CD4-positive, alpha-beta T cell treated with Interleukin-17A for 4 hours (primary cell): Measurements from ENCODE around the gene SMC3.
A peak's percentile ranks its signal among the peaks of the same experiment; 100 is the strongest.

Experiments
- DNase-seq: peaks from one replicate; pipeline ENCODE4 v3.0.0-alpha.2; 2020; ENCODE audit warnings: mixed read lengths

Gene SMC3

GRCh38 chr10:110546499-110547110, 20.9 kb upstream of the SMC3 start:
- no peak for DNase-seq

DNA sequence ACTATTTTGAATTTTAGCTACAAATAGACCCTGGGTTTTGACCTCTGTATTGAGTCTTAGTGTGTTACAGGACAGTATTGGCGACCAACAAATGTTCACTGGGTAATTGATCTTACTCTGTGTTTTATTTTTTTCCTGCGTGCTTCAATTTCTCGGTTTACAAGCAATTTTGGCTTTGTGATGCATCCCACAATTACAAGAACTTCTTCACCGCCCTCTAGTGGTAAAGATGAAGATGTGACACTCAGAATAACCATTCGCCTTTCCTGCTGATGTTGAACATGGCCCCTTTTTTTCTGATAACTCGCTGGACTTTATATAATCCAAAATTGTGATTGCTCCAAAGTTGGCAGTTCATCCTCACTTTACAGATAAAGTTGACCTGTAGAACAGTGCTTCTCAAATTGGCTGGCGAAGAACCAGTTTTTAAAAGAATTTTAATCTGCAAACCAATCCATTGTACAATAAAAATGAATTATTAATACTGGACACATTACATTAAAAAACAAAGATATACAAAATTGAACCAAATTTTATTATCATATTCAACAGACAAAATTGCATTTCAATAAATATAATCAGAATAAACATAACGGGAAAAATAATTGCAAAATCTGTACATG, 20.2 kb upstream of the SMC3 start:
- no peak for DNase-seq

- no peak for DNase-seq
Measured at GRCh38 chr10:110548002-110548401, 19.5 kb upstream of the SMC3 start.

DNA sequence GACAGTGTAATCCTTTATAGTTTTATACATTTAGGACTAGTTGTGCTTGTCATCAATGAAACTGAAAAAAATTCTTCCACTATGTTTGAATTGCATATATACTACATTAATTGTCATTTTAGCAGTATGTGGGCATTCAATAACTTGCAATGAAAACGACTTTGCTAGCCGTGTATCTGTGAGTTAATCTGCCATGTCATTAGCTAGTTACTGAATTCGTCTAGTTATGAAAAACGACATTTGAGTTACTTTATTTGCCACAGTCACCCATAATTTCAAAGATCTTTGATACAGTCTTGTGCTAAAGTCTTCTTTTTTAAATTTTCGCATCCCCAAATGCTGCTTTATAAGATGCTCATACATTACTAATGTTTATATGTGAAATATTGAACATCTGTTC, 18.3 kb upstream of the SMC3 start:
- DNase-seq: no peak

- DNase-seq: no peak
Measured at GRCh38 chr10:110553905-110554304, 13.6 kb upstream of the SMC3 start.

DNA sequence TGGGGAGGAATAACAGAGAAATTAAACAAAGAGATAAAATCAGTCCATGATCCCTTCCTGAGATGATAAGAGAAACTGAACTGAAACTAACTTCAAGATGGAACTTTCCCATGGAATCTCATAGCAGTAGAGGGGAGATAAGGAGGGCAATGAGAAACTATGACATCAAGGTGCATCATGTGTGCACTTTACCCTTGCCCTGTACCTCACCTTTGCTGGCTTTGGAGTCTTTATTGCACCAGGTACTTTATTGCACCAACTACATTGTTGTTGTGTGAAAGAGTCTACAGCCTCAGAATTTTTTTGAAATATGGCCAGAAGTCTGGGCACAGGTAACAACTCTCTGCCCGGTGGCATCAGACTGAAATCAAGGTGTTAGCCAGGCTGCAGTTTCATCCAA, 11.2 kb upstream of the SMC3 start:
- DNase-seq: no peak

- DNase-seq: peak; percentile 80
Measured at GRCh38 chr10:110556969-110557601, 10.4 kb upstream of the SMC3 start.

DNA sequence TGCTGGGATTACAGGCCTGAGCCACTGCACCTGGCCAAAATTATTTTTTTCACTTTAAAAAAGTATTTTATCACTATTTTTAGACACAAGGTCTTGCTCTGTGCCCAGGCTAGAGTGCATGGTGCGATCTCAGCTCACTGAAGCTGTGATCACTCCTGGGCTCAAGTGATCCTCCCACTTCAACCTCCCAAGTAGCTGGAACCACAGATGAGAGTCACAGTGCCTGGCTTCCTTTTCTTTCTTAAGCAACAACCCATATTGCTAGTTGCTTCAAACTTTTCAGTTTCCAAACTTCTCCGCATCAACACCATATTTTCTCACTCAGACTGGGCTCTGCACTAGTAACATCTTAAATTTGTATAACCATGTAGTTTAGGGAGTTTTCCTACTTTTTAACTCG, 9.5 kb upstream of the SMC3 start:
- no peak for DNase-seq

DNA sequence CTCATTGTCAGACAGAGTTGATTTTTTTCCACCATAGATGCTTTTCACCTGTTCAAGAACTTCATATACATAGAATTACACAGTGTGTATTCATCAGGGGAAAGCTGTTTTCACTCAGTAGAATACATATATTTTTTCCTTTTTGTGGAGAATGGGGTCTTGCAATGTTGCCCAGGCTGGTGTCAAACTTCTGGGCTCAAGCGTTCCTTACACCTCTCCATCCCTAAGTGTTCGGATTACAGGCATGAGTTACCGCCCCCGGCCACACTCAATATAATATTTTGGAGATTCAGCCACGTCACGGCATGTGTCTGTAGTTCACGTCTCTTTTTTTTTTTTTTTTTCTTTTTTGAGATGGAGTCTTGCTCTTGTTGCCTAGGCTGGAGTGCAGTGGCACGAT, 7.5 kb upstream of the SMC3 start:
- DNase-seq: no peak

GRCh38 chr10:110561292-110561691, 6.2 kb upstream of the SMC3 start:
- no peak for DNase-seq

DNA sequence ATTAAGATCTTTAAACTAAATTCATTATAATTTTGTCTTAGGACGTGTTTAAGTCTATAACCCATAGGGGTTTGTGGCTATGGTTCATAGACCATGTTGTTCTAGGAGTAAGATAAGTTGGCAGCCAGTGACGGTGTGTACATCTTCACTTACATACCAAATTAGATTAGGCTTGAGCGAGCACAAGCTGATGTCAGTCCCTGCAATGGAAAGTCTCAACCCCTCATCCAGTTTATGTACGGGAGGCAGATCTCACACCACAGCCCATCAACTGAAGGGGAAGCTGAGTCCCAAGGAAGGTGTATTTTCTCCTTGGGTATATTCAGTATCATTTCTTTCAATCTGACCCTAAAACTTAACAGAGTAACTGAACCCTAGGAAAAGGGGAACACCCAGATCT, 5.1 kb upstream of the SMC3 start:
- DNase-seq: no peak

GRCh38 chr10:110563132-110563531, 4.4 kb upstream of the SMC3 start:
- DNase-seq: no peak

DNA sequence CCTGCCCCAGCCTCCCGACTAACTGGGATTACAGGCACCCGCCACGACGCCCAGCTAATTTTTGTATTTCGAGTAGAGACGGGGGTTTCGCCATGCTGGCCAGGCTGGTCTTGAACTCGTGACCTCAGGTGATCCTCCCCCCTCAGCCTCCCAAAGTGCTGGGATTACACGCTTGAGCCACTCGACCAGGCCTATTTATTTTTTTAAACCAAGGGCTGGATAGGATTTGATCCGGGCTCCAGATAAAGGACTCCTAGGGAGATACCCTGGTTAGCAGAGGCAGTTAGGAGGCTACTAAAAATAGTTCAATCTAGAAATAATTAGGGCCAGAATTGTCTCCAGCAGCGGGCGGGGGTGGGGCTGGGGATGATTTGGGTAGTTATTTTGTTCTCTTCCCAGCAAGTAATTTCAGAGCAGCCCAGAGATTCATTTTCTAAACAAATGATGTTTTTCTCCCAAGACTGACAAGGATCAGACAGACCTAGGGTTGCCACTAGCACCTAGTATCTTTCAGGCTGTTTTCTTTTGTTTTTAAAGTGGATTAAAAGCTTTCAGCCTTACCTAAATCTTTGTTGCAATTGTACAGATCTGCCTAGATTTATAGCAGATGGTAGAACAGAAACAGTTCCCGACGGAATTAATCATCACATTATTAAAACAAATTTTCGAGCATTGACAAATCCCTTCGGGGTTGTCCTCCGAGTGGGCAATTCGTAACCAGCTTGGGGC, 859 bp upstream of the SMC3 start:
- DNase-seq: no peak

- peak; percentile 65 for DNase-seq
Measured at GRCh38 chr10:110568055-110568735, 700 bp downstream of the SMC3 start.

DNA sequence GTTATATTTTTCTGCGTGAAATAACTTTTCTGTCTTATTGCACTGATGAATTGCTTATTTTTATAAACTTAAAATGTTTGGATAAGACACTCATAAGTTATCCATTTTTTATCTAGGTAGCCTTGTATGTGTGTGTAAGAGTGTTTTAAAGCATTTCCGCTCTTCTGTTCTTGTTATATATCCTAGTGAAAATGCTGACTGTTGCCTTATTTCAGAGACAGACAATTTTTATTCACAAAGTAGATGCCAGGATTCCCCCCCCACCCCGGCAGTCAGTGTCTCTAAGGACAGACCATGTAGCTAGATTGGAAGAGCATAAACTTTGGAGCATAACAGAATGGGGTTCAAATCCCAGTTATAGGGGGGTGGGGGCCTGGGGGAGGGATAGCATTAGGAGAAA, 1.6 kb downstream of the SMC3 start:
- DNase-seq: no peak

DNA sequence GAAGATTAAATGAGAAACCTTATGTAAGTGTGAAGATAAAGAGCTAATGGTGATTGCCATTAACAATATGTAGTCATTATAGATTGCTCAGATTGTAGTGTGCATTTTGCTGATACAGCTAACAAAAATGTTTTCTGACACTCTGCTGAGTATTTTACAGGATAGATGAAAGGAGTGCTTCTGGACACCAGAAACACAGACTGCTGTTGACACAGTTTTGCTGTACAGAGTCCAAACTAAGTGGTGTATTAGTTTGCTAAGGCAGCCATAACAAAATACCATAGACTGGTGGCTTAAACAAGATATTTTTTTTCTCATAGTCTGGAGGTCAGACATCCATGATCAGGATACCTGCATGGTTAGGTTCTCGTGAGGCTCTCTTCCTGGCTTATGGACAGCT, 2.2 kb downstream of the SMC3 start:
- no peak for DNase-seq

DNA sequence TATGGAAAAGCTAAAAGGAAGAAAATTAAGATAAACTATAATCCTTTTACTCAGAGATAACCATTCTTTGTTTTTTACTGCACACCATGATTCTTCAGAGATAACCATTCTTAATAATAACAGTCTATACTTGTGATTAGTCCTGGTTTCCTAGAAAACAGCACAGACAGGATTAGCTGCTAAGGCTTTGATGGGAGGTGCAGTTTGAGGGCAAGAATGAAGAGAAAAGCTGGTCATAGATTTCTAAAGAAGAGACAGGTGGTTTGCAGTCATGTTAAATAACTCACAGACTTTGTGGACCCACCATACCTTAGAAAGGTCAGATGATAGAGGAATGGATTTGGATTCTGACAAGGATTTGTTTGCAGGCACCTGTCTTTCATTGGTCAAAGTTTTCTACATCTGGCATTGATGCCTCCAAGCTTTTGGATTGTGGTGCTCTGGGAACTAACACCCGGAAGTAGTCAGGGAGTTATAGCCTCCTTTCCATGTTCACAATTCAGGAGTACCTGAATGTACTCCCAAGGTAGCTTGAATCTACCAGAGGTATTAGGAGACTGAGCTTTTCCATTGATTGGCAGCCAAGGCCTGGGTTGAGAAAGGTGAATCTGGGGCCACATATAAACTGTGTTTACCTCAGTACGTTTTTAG, 3.7 kb downstream of the SMC3 start:
- DNase-seq: no peak

DNA sequence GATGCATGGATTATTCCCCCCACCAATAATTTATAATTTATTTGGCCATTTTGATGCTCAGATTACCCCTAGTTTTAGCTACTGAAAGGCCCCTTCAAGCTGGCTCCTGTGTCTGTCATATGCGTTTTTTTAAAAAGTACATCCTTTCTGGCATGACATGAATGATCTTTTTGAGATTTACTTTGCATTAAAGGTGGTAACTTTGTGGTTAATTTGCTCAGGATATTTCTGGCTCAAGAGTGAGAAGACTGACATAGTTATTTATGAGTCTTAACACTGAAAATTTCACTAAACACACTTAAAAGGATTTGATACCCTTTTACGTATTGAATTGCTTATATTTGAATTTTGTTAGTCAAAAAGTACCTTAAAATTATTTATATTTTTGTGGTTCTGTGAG, 5.4 kb downstream of the SMC3 start:
- DNase-seq: no peak

DNA sequence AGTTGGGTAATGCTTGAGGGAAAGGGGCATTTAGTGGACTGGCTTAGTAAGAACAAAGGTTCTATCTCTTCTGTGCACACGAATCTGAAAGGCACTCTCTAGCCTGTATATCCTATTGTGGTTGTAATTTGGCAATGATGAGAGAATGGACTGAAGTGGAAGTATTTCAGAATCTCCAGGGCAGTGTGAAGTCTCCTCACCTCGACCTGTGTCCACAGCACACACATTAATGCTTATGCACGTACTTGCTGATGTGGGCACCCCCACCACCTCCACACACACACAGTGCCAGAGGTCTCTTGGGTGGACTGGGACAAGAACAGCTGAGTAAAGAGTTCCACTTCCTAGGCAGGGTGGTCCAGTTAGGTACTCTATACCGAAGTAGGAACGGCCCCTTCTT, 6.9 kb downstream of the SMC3 start:
- DNase-seq: no peak

GRCh38 chr10:110576220-110576619, 8.7 kb downstream of the SMC3 start:
- DNase-seq: no peak

GRCh38 chr10:110577056-110577455, 9.6 kb downstream of the SMC3 start:
- no peak for DNase-seq

- DNase-seq: no peak
Measured at GRCh38 chr10:110584006-110584405, 16.5 kb downstream of the SMC3 start.

GRCh38 chr10:110591760-110592159, 24.3 kb downstream of the SMC3 start:
- DNase-seq: no peak
